HG03575 (cell line): Measurements from ENCODE around the gene SHISA5.

ENCODE experiments used
- ATAC-seq: cut with Tn5 transposase; IDR thresholded peaks from one replicate; pipeline ENCODE4 v1.9.1; 2021; ENCODE audit not compliant: unreplicated experiment, insufficient number of reproducible peaks, low FRiP score; ENCODE audit errors: extremely low read depth

The SHISA5 gene

DNA sequence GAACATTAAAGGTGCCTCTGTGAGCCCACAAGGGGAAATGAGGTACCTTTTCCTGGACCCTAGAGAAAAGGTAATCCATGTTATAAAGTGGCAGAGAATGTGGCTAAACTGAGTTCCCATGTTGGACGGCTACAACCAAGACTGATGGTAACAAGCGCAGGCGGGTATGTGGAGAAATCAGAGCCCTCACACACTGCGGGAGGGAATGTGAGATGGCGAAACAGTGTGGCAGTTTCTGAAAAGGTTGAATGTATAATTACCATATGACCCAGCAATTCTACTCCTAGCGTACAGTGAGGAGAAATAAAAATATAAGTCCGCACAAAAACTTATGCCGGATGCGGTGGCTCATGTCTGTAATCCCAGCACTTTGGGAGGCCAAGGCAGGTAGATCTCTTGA, 24.1 kb upstream of the SHISA5 start:
- ATAC-seq, result no peak

DNA sequence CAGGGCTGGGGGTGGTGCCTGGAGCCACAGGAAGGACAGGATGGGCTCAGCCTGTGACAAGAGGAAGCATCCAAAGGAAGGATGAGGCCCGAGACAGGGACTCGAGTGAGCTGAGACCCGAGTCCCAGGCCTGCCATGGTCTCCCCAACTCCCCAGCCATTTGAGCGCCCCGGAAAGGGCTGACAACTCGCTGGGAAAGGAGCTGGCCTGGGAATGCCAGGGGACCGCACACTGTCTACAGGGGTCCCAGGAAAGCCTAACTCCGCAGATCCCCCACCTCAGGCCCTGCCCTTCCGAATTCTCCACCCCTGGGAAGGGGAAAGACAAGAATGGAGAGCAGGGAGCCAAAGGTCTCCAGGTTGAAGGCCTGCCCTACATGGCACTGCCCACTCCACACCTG, 21.0 kb upstream of the SHISA5 start:
- ATAC-seq, result no peak

DNA sequence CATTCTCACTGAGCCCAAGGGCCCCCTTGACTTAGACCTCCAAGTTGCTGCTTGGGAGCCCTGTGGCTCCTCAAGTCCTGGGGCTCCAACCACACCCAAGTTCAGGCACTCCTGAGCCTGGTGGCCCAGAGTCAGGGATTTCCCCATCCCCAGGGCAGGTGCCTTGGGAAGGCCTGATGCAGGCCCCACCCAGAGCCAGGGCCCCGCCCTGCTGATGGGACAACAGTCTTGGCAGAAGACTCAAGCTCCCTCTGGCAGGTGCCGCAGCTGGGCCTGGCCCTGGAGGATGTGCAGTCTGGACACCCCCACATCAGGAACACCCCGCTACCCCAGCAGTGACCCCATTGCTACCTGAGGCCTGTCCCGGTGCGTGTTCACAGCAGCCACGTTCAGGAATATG, 17.7 kb upstream of the SHISA5 start:
- no peak for ATAC-seq

DNA sequence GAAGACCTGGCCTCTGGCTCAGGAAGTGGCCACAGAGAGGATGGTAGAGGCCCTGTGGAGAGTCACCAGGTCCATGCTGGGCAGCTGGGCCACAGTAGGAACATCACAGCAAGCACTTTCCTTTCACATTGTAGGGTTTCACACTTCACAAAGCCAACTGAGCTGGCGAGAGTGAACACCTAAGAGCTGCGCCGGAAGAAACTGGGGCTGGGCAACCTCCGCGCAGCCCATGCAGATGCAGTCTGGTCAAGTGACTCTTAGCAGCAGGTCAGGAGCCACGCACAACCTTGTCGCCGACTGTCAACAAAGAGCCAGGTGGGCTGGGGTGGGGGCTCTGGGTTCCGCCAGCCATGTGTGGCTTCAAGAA, 15.3 kb upstream of the SHISA5 start:
- ATAC-seq, result no peak

DNA sequence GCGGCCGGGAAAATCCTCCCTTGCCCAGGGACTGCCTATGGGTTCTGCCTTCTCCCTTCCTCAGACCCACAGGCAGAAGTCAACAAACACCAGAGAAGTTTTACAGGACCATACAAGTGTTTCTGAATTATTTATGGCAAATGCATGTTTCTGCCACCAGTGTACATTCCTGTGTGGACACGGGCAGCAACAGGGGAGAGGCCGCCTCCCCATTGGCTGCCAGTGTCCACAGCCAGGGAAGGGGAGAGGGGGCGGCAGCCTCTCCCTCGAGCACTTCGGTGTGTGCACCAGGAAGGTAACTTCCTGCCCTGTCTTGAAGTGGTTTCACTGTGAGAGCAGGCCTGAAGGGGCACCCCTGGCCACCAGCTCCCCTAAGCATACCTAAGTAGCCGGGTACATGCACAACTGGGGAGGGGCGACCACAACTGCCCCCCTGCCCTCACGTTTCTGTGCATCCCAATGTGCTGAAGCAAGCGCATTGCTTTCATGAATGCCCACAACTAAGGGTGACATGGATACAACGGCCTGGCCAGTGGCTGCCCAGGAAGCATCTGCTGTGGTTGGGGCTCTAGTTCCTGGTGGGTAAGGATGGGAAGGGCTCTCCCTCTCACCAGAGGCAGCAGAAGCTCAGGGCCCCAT, 14.8 kb upstream of the SHISA5 start:
- ATAC-seq, result no peak

DNA sequence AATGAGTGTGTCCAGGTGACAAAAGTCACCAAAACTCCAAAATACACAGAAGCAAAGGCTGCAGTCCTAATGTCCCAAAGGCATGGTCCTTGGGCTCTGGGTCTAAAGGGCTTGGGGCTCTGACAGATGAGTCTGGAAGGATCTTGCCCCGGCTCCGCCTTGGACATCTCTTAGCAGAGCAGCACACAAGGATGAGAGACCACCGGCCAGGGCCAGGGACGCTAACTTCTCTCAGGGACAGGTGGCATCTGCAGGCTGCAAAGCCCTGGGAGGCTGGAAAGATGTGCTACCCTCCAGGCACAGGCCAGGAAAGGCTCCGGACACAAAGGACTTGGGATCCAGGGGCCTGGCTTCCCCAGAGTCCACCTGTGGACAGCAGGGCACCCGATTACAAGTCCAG, 14.1 kb upstream of the SHISA5 start:
- ATAC-seq, result no peak

DNA sequence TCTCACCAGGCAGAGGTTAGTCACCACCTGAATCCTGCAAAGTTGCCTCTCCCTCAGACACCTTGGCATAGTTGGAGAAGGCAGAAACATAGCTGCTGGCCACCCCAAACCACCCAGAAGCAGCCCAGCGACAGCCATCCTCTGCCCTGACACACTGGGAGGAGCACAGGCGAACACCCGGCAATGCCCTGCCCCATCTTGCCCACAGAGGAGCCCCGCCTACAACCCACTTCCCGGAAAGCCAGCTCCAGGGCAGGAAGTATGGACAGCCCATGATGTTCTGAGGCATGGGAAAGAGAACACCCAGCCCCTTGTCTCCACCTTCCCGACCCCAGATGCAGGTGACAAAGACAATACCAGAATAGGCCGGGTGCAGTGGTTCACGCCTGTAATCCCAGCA, 12.6 kb upstream of the SHISA5 start:
- ATAC-seq, result no peak

DNA sequence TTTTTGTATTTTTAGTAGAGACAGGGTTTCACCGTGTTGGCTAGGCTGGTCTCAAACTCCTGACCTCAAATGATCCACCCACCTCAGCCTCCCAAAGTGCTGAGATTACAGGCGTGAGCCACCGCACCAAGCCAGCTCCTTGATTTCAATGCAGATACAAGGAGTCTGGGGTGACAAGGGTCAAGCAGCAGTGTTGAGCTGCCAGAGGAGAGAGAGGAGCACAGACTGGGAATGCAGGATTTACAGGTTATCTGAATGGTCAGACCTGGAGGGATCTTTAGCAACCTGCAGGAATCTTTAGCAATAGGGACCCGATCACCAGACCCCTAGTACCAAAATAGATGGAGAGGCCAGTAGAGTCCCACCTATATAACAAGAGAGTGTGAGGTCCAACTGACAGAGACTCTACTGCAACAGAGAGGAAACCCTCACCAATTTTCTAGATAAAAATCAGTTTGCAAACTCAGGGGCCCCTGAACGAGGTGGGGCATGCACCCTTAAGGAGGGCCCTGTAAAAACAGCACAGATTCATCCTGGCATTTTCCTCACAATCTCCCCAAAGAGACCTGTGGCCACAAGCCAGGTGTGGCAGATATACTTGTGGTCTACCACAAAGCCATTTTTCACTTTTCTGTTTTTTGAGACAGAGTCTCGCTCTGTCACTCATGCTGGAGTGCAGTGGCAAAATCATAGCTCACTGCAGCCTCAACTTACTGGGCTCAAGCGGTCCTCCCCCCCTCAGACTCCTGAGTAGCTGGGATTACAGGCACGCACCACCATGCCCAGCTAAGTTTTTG, 10.7 kb upstream of the SHISA5 start:
- no peak for ATAC-seq

DNA sequence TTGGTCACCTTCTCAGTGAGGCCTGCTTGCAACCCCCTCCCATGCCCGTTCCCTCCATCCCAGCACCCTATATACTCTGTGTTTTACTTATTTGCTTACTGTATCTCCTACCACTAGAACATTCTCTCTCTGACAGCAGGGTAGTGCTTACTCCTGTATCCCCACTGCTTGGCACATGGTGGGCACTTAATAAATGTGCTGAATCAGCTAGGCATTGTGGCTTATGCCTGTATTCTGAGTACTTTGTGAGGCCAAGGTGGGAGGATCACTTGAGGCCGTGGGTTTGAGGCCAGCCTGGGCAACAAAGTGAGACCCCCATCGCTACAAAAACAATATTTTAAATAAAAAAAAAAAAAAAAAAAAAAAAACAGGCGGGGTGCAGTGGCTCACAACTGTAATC, 7.6 kb upstream of the SHISA5 start:
- ATAC-seq, result no peak

DNA sequence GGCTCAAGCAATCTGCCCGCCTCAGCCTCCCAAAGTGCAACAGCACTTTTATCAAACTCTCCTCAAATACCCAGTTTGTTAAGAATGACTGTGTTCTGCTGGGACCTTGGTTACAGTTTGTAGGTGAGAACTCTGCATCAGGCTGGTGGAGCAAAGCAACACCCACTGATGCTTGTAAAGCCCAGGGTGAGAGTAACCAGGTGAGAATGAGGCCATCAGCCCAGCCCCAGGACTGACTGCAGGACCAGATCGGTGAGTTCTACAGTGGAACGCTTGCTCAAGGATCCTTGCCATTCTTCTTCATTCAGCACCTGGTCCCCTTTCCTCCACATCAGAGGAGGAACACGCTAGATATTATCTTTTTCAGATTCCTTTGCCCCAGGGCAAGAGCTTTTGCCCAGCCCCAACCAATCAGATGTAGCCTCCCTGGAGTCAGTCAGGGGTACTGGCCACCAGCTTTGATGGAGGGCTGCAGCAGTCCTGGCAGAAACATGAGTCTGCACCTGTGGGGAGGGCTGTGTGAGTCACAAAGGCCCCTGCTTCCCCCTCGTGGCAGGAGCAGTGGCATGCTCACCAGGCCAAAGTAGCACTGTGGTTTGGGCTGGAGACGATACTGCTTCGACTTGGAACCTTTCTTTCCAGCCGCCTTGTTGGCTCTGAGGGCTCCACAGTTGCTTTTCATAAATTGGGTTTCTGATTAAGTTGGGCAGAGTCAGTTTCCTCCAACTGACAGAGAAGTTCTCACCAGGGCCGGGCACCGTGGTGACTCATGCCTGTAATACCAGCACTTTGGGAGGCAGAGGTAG, 3.5 kb upstream of the SHISA5 start:
- no peak for ATAC-seq

DNA sequence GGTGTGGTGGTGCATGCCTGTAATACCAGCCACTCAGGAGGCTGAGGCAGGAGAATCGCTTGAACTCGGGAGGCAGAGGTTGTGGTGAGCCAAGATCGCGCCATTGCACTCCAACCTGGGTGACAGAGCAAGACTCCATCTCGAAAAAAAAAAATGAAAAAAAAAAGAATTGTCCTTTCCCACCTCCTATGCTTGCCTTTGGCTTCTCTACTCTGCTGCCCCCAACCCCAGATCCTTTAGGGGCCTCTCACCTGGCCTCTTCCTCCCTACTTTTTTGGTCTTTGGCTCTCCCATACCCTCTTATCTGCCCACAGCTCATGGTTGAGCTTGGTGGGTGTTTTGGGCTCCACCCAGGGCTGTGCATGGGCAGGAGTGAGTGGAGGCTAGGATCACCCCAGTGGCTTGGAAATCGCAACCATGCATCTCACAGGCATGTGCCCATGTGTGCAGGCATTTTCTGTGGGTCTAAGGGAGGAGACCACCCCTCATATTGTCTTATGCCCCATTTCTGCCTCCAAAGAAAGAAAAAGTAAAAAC, 2.1 kb upstream of the SHISA5 start:
- ATAC-seq, result no peak

DNA sequence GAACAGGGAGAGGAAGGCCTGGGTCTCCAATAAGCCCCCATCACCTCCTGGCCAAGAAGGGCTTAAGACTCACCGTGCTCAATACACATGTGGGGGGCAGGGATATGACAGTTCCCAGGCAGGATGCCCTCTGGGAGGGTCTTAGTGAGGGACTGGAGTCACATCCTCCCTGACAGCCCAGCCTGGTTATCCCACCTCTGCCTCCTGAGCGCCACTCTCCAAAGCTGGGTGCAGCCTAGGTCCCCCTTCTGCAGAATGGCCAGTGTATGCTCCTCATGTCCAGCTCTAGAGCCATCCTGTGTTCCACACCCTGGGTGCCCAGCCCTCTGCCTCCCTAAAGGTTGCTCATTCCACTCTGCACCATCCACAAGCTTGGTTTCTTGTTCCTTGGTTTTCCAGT, 1.2 kb upstream of the SHISA5 start:
- no peak for ATAC-seq

DNA sequence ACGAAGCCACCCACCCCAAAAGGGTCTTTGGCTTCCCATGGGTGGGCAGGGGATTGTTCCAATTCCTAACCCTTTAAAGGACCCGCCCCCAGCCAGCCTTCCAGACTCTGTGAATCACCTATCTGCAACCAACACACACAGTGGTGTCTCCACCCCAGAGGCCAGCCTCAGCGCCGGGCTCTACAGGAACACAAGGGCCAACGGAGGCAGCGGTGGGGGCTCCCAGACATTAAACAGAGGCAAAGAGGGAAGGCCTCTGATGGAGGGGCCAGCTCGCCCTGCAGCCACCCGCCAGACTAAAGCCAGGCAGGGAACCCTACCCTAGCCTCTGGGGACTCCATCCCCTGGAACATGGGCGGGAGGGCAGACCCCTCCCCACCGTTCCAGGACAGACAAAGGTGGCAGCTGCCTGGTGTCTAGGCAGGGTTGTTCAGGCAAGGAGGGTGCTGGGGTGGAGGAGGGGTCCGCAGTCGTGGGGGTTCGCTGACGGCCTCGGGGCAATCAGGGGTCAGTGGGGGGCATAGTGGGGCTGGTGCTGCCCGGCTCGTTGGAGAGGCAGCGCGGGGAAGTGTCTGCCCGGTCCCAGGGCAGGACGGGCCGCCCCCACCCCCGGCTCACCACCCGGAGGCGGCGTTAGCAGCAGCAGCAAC, 448 bp downstream of the SHISA5 start:
- no peak for ATAC-seq

DNA sequence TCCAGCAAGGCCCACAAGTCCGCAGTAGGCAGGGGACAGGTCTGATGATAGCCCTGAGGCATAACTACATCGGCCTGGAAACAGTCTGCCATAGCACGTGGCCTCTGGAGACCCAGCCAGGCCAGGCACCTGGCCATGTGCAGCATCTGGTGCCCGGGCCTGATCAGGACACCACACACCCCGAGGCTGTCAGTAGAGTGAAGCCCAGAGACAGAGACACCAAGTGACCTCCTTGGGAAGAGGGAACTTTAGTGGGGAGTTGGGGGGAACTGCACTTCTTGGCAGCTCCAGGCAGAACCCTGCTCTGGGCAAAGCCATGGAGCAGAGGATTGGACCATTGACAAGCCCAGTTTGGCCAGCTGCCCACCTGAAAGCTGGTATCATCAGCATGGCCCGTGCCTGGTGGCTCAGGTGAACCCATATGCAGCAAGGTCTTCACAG, 1.2 kb downstream of the SHISA5 start:
- ATAC-seq, result no peak

DNA sequence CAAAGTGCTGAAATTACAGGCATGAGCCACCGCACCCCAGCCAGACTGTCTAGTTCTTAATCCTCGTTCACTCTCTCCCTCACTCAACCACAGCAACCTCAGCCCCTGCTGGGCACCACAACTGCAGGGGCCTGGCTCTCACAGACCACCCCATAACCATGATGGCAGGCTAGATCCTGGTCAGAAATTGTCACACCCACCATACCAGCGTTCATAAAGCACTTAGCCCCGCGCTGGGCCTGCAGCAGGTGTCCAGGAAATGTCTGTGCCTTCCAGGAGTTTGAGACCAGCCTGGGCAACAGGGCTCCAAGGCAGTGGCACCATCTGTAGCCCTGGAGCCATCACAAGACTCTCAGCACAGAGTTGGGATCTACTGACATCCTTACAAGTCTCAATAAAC, 1.9 kb downstream of the SHISA5 start:
- ATAC-seq, result no peak

DNA sequence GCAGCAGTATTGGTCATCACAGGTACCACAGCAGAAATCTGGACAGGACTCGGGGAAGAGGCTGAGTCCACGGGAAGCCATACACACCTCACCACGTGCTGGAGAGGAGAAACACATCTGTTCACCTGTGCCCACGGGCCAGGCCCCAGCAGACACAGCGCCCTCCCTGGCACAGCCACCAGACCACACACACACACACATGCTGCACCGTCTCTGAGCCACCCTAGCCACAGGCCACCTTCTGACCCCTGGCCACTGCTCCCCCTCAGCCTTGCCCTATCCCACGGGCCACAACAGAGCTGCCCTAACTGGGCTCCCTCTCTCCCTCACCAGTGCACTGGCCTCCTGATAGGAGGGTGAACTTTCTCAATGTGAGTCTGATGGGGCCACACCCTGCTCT, 2.8 kb downstream of the SHISA5 start:
- no peak for ATAC-seq

DNA sequence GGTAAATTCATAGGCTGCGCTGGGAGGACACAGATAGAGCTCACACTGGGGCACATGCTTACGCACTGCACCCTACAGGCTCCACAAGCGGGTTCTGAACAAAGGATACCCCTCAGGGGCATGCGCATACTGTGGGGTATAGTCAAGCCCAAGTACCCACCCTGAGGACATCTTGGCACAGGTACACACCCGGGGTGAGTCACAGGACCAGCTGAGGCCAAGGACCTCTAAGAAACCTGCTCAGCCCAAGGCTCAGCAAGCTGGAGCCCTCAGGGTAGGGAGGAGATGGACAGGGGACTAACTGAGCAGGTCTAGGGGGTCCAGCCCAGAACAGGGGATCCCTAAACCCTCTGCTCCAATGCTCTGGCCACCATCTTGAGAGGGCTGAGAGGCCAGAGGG, 3.3 kb downstream of the SHISA5 start:
- no peak for ATAC-seq

DNA sequence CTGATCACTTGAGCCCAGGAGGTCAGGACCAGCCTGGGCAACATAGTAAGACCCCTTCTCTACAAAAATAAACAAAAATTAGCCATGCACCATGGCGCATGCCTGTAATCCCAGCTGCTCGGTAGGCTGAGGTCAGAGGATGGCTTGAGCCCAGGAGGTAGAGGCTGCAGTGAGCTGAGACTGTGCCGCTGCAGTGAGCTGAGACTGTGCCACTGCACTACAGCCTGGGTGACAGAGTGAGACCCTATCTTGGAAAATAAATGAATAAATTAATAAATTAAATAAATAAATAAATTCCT, 10.8 kb downstream of the SHISA5 start:
- ATAC-seq, result no peak

DNA sequence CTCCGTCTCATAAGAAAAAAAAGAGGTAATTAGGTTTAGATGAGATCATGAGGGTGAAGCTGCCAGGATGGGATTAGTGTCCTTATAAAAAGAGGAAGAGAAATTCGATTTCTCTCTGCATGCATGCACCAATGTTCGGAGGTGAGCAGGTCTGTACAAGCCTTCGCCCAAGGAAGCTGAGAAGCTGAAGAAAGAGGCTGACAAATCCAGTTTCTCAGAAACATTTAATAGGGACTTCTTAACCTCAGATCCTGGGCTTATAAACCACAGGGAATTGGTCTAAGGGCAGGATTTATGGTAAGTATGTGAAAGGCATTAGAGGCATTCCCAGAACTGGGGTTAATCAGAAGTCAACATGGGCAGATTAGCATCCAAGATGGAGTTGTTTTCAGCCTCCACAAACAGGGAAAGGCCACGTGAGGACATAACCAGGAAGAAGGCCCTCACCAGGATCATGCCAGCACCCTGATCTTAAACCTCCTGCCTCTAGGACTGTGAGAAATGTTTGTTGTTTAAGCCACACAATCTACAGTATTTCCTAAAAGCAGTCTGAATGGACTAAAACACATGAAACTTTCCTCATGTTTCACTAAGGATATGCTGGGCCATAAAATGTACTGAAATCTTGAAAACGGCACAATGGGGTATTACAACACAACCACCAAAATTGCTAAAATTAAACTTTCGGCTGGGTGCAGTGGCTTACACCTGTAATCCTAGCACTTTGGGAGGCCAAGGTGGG, 11.3 kb downstream of the SHISA5 start:
- no peak for ATAC-seq
